Stimulated activated CD8-positive, alpha-beta memory T cell treated with anti-CD3 and anti-CD28 coated beads, Interleukin-4, amount 100 ng/mL, for 4 hours (primary cell): ENCODE measurements around the gene DNMBP.

Experiments
- DNase-seq, 2 donors: peaks; one replicate each; pipeline ENCODE4 v3.0.0-alpha.2; 2020; ENCODE audit warnings: low read depth in 2 of 2, low spot score in 1 of 2

Gene DNMBP

DNA sequence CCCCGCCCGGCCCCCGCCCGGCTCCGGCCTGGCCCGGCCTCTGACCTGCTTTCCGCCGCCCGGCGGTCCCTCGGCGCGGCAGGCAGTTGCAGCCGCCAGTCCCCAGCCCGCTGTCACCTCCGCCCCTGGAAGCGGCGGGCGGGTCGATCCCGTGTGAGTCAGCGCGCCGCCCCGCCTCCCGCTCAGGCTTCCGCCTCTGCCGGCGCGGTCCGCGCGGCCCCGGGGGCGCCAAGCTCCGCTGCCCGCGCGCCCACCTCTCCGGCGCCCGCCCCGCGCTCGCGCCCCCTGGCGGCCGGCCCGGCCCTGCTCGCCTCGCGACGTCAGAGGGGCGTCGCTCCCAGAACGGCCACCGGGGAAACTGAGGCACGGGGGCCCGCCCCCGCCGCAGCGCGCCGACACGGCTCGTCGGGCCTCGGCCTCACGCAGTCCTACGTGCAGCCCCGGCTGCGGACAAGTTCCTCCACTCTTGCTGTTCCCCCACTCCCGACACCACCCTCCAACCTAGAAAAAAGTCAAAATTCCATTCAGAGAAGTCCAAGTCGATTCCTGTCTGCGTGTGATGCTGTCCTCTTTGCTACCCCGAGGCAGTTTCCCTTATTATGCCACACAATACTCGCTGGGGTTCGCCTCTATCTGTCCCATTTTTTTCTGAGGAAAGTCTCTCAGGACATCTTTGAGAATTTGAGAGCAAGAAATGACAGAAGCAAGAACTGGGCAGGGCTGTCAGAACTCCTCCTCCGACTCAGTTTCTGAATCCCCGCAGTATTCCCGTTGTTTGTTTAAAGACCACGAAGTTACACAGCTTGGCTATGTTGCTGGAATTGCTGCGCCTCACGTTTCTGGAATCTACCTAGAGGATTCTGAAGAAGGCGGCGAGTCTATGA is at the start of gene DNMBP:
TSS of gene DNMBP (minus strand) at position 155 of the 884 bp plus-strand sequence. CDS start 37,823 bp downstream, outside the sequence.
- DNase-seq: peak; percentile 60 to 68

DNA sequence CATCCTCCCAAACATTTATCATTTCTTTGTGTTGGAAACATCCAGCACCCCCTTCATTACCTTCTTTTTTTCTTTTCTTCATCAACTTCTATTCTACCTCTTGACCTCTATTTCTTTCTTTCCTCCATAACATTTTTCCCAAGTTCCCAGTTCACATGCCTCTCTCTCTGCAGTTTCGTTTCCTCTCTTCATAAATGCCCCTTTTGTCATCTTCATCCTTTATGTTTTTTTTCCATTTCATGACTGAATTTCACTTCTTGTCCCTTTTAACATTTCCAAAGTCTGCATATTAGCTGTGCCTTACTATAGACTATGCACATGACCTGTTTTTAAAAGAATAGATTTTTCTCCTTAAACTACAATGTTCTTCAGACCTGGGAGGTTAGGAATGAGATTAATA is 48.2 kb upstream of the DNMBP start:
- DNase-seq: no peak

- no peak for DNase-seq
Measured at GRCh38 chr10:100053686-100054460, 44.1 kb upstream of the DNMBP start.

- peak; percentile 40 to 77 for DNase-seq
Measured at GRCh38 chr10:100046021-100046486, 36.3 kb upstream of the DNMBP start.

DNA sequence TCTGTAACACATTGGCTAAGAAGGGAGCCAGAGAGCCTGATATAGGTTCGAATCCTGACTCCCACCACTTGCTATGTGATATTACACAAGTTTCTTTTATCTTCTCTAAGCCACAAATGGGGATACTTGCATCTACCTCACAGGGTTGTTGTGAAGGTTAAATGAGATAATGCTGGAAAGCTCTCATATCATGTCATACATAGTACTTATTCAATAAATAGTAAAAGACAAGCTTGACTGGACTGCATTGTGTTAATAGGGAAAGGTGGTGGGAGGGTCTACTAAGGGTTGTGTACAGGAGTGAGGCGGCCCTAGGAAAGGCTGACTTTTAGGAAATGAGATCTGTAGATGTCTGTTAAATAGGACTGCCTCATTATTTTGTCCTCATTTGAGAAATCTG is 35.8 kb upstream of the DNMBP start:
- no peak for DNase-seq

GRCh38 chr10:100043796-100044195 is 34.0 kb upstream of the DNMBP start:
- no peak for DNase-seq

DNA sequence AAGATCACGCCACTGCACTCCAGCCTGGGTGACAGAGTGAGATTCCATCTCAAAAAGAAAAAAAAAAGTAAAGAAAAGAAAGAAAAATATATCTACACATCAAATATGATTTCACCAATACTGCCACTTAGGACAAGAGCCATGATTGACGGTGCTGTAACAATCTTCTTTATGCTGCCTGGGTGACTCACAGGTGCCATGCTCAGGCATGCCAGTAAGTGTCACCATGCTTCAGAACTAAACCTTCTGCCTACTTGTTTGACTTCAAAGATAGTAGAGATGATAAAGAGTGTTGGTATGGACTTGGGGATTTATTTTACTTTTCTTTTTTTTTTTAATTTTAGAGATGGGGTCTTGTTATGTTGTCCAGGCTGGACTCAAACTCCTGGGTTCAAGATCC is 33.6 kb upstream of the DNMBP start:
- DNase-seq: no peak

DNA sequence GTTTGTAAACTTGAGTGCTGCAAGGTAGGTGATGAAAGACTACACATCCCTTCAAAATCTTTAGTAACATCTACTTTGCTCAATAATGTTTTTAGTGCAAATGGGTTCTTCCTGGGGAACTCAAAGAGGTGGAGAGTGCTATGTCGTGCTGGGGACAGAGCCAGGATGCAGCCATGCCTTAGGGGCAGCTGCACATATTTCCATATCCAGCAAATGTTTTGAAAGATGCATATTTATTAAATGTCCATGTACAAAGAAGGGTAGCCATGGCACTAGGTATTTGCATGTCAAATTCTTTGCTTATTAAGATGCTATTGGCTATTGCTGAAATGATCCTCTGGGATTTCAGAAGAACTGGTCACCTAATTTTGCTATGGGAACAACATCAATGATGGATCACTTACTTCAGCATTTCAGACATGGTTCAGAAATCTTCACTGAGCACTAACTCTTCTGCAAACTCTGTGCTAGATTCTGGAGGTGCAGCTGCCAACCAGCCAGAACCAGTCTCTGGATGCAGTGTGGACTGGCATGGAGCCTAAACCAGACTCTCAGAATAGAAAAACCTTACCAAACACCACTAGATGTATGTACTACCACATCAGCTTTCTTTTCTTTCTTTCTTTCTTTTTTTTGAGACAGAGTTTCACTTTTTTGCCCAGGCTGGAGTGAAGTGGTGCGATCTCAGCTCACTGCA is 31.7 kb upstream of the DNMBP start:
- DNase-seq: no peak

GRCh38 chr10:100038561-100039071 is 28.9 kb upstream of the DNMBP start:
- DNase-seq: no peak

DNA sequence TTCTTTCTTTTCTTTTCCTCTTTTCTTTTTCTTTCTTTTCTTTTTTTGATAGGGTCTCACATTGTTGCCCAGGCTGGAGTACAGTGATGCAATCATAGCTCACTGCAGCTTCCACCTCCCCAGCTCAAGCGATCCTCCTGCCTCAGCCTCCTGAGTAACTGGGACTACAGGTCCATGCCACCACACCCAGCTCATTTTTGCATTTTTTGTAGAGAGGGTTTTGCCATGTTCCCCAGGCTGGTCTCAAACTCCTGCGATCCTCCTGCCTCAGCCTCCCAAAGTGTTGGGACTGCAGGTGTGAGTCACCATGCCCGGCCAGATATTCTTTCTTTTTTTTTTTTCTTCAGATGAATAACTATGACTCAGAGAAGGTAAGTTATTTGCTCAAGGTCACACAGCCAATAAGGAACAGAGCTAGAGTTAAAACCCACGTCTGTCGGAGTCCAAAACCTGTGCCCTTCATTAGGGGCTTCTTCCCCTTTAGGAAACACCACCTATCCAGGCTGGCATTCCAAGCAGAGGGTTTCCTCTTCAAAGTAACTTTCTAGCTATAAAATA is 28.1 kb upstream of the DNMBP start:
- DNase-seq: no peak

GRCh38 chr10:100036850-100037249 is 27.1 kb upstream of the DNMBP start:
- DNase-seq: no peak

GRCh38 chr10:100033766-100034418 is 24.1 kb upstream of the DNMBP start:
- no peak for DNase-seq

DNA sequence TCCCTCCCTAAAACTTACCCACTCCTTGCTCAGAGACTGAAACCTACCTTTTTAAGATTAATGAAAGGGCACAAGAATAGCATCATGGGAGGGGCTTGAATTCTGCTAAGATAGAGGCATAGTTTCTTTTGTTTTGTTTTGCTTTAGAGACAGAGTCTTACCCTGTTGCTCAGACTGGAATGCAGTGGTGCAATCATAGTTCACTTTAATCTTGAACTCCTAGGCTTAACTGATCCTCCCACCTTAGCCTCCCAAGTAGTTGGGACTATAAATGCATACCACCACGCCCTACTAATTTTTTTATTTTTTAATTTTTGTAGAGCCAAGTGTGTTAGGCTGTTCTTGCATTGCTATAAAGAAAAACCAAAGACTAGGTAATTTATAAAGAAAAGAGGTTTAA is 17.7 kb upstream of the DNMBP start:
- no peak for DNase-seq

- no peak for DNase-seq
Measured at GRCh38 chr10:100025576-100025975, 15.8 kb upstream of the DNMBP start.

DNA sequence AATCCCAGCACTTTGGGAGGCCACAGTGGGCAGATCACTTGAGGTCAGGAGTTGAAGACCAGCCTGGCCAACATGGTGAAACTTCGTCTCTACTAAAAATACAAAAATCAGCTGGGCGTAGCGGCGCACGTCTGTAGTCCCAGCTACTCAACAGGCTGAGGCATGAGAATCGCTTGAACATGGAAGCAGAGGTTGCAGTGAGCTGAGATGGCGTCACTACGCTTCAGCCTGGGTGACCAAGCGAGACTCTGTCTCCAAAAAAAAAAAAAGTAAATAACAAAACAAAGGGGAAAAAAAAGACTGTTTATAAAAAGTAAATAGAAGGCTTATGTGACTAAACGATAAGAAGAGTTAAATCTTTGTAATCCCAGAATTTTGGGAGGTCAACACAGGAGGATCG is 15.0 kb upstream of the DNMBP start:
- DNase-seq: no peak

DNA sequence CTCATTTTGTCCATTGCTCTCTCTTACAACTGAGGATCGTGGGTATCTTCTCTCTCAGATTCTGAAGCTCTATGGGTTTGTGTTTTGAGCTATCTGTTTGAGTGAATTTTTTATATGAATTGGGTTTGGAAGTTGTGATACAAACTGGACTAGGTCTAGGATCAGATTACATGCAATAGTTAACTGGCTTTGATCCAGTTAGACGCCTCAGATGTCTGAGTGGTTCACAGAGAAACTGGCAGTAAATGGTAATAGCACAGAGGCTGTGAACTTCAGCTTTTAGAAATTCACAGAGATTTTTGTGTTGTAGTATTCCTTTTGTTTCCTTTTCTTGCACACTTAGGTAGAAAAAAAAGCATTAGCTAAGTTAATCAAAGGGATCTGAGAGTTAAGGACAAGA is 12.7 kb upstream of the DNMBP start:
- DNase-seq: no peak

DNA sequence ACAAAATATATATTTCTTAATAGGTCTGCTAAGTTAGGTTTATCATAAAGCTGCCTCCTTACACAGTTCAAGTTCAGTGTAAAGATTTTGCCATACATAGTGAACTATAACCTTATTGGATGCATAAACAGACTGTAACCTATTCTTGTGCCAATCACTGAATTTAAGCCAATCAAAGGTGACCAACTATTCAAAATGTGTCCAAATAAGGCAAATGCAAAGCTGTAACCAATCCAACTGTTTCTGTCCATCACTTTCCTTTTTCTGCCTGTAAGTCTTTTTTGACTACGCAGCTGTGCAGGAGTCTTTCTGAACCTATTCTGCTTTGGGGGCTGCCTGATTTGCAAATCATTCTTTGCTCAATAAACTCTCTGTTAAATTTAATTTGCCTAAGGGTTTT is 11.6 kb upstream of the DNMBP start:
- DNase-seq: no peak

DNA sequence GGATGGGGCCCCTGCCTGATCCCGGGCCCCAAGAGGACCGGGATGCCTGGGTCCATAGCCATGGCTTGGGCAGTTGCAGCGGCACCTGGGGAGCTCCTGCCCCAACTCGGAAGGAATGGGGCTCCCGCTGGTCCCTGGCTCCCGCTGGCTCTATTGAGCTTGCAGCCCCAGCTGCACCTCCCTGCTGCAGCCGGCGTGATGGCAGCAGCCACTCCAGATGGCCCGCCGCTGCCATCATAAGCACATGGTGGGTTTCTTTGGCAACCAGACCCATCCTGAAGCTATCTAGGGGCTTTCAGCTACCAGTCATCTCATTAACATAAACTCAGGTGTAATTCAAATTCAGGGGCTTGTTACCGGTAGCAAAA is 11.1 kb upstream of the DNMBP start:
- no peak for DNase-seq

DNA sequence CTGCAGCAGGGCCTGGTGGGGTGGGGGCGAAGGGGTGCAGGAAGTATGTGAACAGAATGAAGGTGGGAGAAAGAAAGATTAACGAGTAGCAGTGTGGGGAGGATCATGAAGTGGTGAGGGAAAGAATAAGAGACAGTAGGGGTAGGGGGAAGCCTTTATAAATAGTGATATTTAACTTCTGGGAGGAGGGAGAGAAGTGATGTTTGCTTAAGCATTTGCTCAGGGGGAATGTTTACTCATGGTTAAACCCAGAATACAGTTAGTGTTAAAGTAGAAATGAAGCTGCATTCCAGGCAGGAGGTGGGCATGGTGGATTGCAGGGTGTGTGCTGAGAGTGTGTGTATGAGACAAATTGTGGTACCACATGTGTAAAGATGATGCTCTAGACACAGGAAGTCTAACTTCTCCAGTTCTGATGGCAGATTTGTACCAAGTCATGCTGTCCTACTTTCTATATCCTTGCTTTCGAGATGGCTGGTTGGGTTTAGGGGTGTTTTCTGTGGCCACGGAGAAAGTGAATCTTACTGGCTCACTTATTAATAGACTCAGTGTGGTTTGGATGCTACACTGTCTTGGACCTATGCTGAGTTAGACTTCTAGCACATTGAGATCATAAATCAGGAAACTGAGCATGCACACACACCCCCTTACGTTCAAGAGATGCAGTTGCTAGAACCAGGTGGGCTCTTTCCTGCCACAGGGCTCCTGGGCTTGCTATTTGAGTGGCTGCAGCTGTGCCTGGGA is 10.6 kb upstream of the DNMBP start:
- no peak for DNase-seq

GRCh38 chr10:100019787-100020141 is 10.0 kb upstream of the DNMBP start:
- DNase-seq: no peak
